Gastroesophageal sphincter (tissue), 4 donors: Measurements from ENCODE around the gene STXBP6. TPM values are rescaled to one million over a fixed set of nuclear protein-coding genes. Genes with fewer than 3 reads are reported as not detected.

ENCODE experiments used
- ATAC-seq: fragments of 150-250 bp; one replicate; pipeline ENCODE4 v1.9.1; 2016; ENCODE audit warnings: mild to moderate bottlenecking, moderate library complexity
- H3K27ac ChIP-seq, 4 donors: fragments of 200-600 bp; sonication (generic) in 3 of 4; 1 replicate in 3 of 4; 2 replicates in 1 of 4; pipeline ENCODE4 v1.5.1; 2016 to 2019
- H3K27me3 ChIP-seq: fragments of 200-600 bp; sonication (generic); one replicate; pipeline ENCODE4 v1.5.1; 2019
- H3K36me3 ChIP-seq, 2 donors: fragments of 200-600 bp; sonication (generic); one replicate each; pipeline ENCODE4 v1.5.1; 2019; ENCODE audit warnings: control low read depth in 1 of 2
- H3K4me1 ChIP-seq, 3 donors: fragments of 200-600 bp; sonication (generic); 1 replicate in 2 of 3; 2 replicates in 1 of 3; pipeline ENCODE4 v1.5.1; 2016 to 2019; ENCODE audit warnings: control low read depth in 2 of 3
- H3K4me3 ChIP-seq, 2 donors: fragments of 200-600 bp; sonication (generic); one replicate each; pipeline ENCODE4 v1.5.1; 2019; ENCODE audit warnings: mild to moderate bottlenecking in 1 of 2, moderate library complexity in 1 of 2
- H3K9me3 ChIP-seq, 3 donors: fragments of 200-600 bp; sonication (generic); one replicate each; pipeline ENCODE4 v1.5.1; 2017 to 2019; ENCODE audit warnings: control low read depth in 2 of 3
- CTCF ChIP-seq, 4 experiments: fragments of 200-600 bp in 2 of 4; fragments of 450-650 bp in 2 of 4; sonication (generic) in 1 of 4; IDR thresholded peaks; one replicate each; pipeline ENCODE4 v1.5.1; 2017 to 2019; ENCODE audit warnings: antibody characterized with exemption in 4 of 4, mild to moderate bottlenecking in 2 of 4, moderate library complexity in 2 of 4
- EP300 ChIP-seq: sonication (generic); formaldehyde crosslinking; IDR thresholded peaks from one replicate; pipeline ENCODE4 v1.6.1; 2017; ENCODE audit warnings: antibody characterized with exemption, mild to moderate bottlenecking
- POLR2A ChIP-seq, 2 donors: fragments of 450-650 bp; IDR thresholded peaks; one replicate each; pipeline ENCODE4 v1.6.1; 2017; ENCODE audit warnings: antibody characterized with exemption in 2 of 2, mild to moderate bottlenecking in 2 of 2, moderate library complexity in 1 of 2
- POLR2AphosphoS5 ChIP-seq: sonication (generic); formaldehyde crosslinking; IDR thresholded peaks from one replicate; pipeline ENCODE4 v1.6.1; 2017; ENCODE audit warnings: antibody characterized with exemption
- WGBS, 2 donors: methylation state at CpG; one replicate each; pipeline ENCODE4 v1.1.5; 2018; ENCODE audit warnings: low coverage in 1 of 2; 5-methylcytosine and 5-hydroxymethylcytosine counted together
- total RNA-seq, 4 donors: library from RNA; depleted of rRNA; stranded (reverse); fragments of >200 nt; gene quantifications; one replicate each; pipeline ENCODE4 v1.1.0, GENCODE V29; 2016

The STXBP6 gene
- total RNA-seq, 4 donors from 2014 or later, result 29.3 to 55.7 (median 44.0) TPM

- no peak for TF ChIP-seq CTCF (IDR thresholded peaks at IDR 0.05)
- TF ChIP-seq POLR2AphosphoS5, result no peak
- no peak for TF ChIP-seq EP300
- no peak for TF ChIP-seq POLR2A (IDR thresholded peaks at IDR 0.05)
- Histone ChIP-seq H3K36me3 (no peaks in the 10 kb centered on the region), H3K27ac (no peak overlapping the region), H3K9me3 (peaks cover 0 to 9% (median 0%) of the 10 kb centered on the region in 3 donors), H3K27me3 (no peaks in the 10 kb centered on the region), H3K4me1 (peaks cover 0 to 25% (median 0%) of the 10 kb centered on the region in 3 donors), H3K4me3 (no peak overlapping the region)
- ATAC-seq, result no peak
These were observed 159.2 kb downstream of the STXBP6 start for GRCh38 chr14:24890716-24891115.

GRCh38 chr14:24889843-24890242 is 160.1 kb downstream of the STXBP6 start:
- ATAC-seq, result peak; percentile 22
- Histone ChIP-seq H3K4me3 (no peak overlapping the region), H3K4me1 (peaks cover 0 to 18% (median 0%) of the 10 kb centered on the region in 3 donors), H3K9me3 (peaks cover 0 to 9% (median 0%) of the 10 kb centered on the region in 3 donors), H3K27ac (no peak overlapping the region), H3K27me3 (no peaks in the 10 kb centered on the region), H3K36me3 (no peaks in the 10 kb centered on the region)
- TF ChIP-seq POLR2A (IDR thresholded peaks at IDR 0.05), result no peak
- TF ChIP-seq EP300, result no peak
- TF ChIP-seq POLR2AphosphoS5, result peak; percentile 33
- no peak for TF ChIP-seq CTCF (IDR thresholded peaks at IDR 0.05)

GRCh38 chr14:24888532-24888931 is 161.4 kb downstream of the STXBP6 start:
- Histone ChIP-seq H3K9me3 (peaks cover 0 to 9% (median 0%) of the 10 kb centered on the region in 3 donors), H3K4me3 (no peak overlapping the region), H3K27ac (no peak overlapping the region), H3K4me1 (peaks cover 0 to 8% (median 0%) of the 10 kb centered on the region in 3 donors), H3K36me3 (no peaks in the 10 kb centered on the region), H3K27me3 (no peaks in the 10 kb centered on the region)
- ATAC-seq, result no peak
- TF ChIP-seq EP300 (no peak), POLR2A (IDR thresholded peaks at IDR 0.05) (no peak), CTCF (IDR thresholded peaks at IDR 0.05) (no peak), POLR2AphosphoS5 (no peak)
- WGBS, 2 donors, result 86 to 90% methylated on average over 3 to 6 of the region's 6 CpGs

DNA sequence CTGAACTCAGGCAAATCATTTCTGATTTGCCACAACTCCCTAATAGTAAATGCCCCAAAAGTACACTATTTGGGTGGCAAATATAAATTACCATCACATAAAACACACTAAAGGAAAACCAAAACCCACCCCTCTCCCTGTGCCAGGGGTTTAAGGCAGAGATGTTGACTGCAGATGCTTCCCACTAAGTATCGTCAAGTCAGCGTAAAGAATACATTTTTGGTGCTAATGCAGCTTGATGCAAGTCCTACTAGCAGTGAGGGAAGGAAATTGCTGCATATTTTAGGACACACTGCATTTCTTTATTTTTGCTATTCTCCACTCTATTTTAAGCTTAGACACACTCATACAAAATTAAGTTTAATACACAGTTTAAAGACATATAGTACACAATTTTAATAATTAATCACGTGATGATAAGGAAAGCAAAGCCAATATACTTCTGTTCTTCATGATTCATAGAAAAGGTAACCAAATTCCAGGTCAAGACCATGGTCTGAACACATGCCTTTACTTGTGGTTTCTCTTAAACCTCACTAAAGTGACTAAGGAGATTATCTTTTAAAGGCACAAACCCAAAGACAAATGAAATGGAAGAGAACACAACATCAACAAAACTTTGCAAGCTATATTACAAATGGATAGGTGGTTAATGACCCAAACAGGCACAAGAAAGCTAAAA is 162.2 kb downstream of the STXBP6 start:
- no peaks in the 10 kb centered on the region for H3K36me3 ChIP-seq
- peaks cover 0 to 9% (median 0%) of the 10 kb centered on the region in 3 donors for H3K9me3 ChIP-seq
- no peak overlapping the region for H3K27ac ChIP-seq
- H3K4me3 ChIP-seq, result no peak overlapping the region
- no peak for TF ChIP-seq CTCF (IDR thresholded peaks at IDR 0.05)
- TF ChIP-seq POLR2AphosphoS5, result no peak
- TF ChIP-seq EP300, result no peak
- no peak for TF ChIP-seq POLR2A (IDR thresholded peaks at IDR 0.05)
- WGBS, 2 donors, result 84 to 90% methylated on average over 3 of the region's 3 CpGs
- H3K27me3 ChIP-seq, result no peaks in the 10 kb centered on the region
- ATAC-seq, result no peak
- H3K4me1 ChIP-seq, result peaks cover 0 to 8% (median 0%) of the 10 kb centered on the region in 3 donors

DNA sequence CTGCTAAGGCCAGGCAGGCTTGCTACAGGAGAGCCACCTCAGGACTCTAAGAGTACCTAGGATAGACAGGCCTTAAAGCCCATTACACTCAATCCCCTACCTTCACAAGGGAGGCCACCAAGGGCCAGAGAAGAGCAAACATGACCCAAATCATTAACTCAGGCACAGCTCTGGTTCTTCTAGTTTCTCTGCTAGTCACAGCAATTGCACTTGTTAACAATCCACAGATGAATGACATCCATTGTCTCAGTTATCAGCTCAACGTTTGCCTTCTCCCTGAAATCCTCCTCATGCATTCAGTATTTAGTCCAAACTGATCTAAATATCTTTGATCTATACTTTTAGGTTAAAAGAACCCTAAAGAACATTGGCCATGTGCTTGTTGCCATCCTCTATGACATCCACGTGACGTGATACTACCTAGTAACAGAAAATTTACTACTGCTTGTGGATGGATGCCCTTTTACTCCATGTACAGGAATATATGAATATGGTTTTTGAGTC is 164.5 kb downstream of the STXBP6 start:
- Histone ChIP-seq H3K4me1 (peaks cover 3 to 27% (median 8%) of the 10 kb centered on the region in 3 donors), H3K27ac (no peak overlapping the region), H3K9me3 (peaks cover 0 to under 1% (median 0%) of the 10 kb centered on the region in 3 donors), H3K4me3 (no peak overlapping the region), H3K27me3 (no peaks in the 10 kb centered on the region), H3K36me3 (no peaks in the 10 kb centered on the region)
- 73 to 94% methylated on average over 2 to 3 of the region's 3 CpGs for WGBS, 2 donors
- ATAC-seq, result no peak
- TF ChIP-seq EP300, result no peak
- TF ChIP-seq POLR2A (IDR thresholded peaks at IDR 0.05), result no peak
- no peak for TF ChIP-seq POLR2AphosphoS5
- TF ChIP-seq CTCF (IDR thresholded peaks at IDR 0.05), result no peak
